ENCODE results near the gene DSCAML1.

DNA sequence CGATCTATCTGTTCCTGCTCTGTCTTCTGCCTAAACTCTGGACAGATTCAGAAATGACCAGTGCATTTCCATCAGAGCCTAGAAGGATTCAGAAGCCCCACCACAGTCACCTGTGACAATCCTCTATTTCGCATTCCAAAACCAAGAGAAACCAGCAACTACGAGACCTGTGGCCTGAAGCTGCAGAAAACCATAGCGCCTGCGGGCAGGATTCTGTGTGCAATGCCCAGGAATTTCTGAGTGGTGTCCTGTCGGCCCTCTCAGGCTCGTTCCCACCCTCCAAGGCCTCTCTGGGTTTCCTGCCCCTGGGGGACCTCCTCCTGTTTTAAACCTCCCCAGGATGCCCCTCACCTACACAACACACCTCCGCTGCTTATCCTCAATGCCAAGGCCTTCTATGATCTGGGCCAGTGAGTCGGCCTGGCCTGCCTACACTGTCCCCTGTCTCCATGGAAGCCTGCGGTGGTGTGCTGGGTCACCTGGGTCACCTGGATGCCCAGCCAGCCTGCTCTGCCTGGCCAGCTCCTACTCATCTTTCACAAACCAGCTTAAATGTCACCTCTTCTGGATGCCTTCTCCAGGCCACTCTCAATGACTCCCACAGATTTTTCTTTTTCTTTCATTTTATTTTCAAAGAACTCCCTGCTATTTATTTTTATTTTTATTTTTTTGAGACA is 271.0 kb downstream of the DSCAML1 start:
- TF ChIP-seq POLR2A (IDR thresholded peaks at IDR 0.05), result no peak
- TF ChIP-seq CTCF (IDR thresholded peaks at IDR 0.05), result no peak

Measured in upper lobe of left lung (tissue), 4 donors.